ENCODE results near the gene RMC1.

RMC1 gene

GRCh38 chr18:23578891-23579653 lies 75.8 kb downstream of the RMC1 start:
- peaks cover 11% of the 10 kb centered on the region for H3K36me3 ChIP-seq (ENCODE audit: insufficient read depth, low read length)
- no peak overlapping the region for H3K4me3 ChIP-seq (ENCODE audit: low read depth in 1 of 2, low read length in 2 of 2)
- no peaks in the 10 kb centered on the region for H3K27me3 ChIP-seq (ENCODE audit: control insufficient read depth in 1 of 2, insufficient read depth in 2 of 2, low read length in 2 of 2)
- H3K4me1 ChIP-seq (ENCODE audit: insufficient read depth, low read length): peaks cover 9% of the 10 kb centered on the region
- H3K9me3 ChIP-seq (ENCODE audit: low read length): no peaks in the 10 kb centered on the region
- no peak overlapping the region for H3K9ac ChIP-seq (ENCODE audit: low read length)
- no peak overlapping the region for H3K27ac ChIP-seq (ENCODE audit: low read depth, low read length)

- no peak overlapping the region for H3K4me3 ChIP-seq (ENCODE audit: low read depth in 1 of 2, low read length in 2 of 2)
- no peaks in the 10 kb centered on the region for H3K27me3 ChIP-seq (ENCODE audit: control insufficient read depth in 1 of 2, insufficient read depth in 2 of 2, low read length in 2 of 2)
- peaks cover 18% of the 10 kb centered on the region for H3K4me1 ChIP-seq (ENCODE audit: insufficient read depth, low read length)
- H3K9me3 ChIP-seq (ENCODE audit: low read length): no peaks in the 10 kb centered on the region
- H3K9ac ChIP-seq (ENCODE audit: low read length): no peak overlapping the region
- peaks cover 11% of the 10 kb centered on the region for H3K36me3 ChIP-seq (ENCODE audit: insufficient read depth, low read length)
- no peak overlapping the region for H3K27ac ChIP-seq (ENCODE audit: low read depth, low read length)
Observed at GRCh38 chr18:23580677-23581367, 77.5 kb downstream of the RMC1 start.

Measured in muscle layer of colon (tissue), 2 donors.